K562 (cell line): ENCODE results near the gene MLYCD. TPM values are rescaled to one million over a fixed set of nuclear protein-coding genes. Genes with fewer than 3 reads are reported as not detected.

Source experiments
- ATAC-seq: fragments of 200-7000 bp; cut with Tn5 transposase; 3 replicates; pipeline ENCODE4 v1.9.1; 2020; ENCODE audit warnings: moderate library complexity
- BruUV-seq: library from RNA; stranded (reverse); fragments of 400-500 nt; replicated peaks from 2 replicates; lab custom pipeline; 2021; lab: Mats Ljungman, UMichigan
- CTCF ChIA-PET: fragments of 300-600 bp; formaldehyde crosslinking; extraction: SDS; loops from one replicate; lab custom pipeline; 2021; ENCODE audit warnings: low intra/inter-chr PET ratio; lab: Yijun Ruan, JAX
- POLR2A ChIA-PET: fragments of 300-600, 350-650 bp; sonication (Branson Sonifier 250); formaldehyde crosslinking; extraction: SDS; loops from one replicate; lab custom pipeline; 2021; ENCODE audit warnings: antibody characterized with exemption, inconsistent platforms; lab: Yijun Ruan, JAX
- DNase-seq, 4 experiments: peaks; one replicate each; pipeline versions ENCODE4 v3.0.0 to v3.0.0-alpha.2; 2011 to 2018; ENCODE audit warnings: low spot score in 3 of 4, mixed read lengths in 3 of 4; ENCODE audit errors: extremely low read depth in 1 of 4
- FAIRE-seq: peaks from 2 replicates; lab custom pipeline; 2011; peaks lifted over from hg19 to GRCh38; lab: Jason Lieb, UNC
- H2AFZ ChIP-seq: 2 replicates; pipeline ENCODE4 v1.6.0; 2011; ENCODE audit warnings: low read depth, low read length, control low read depth, inconsistent platforms
- H3K27ac ChIP-seq: fragments of 200-600 bp; 3 replicates; pipeline ENCODE4 v1.8.0; 2011; ENCODE audit warnings: low read depth, mild to moderate bottlenecking, control low read depth, inconsistent platforms, low read length, moderate library complexity, mixed read lengths; ENCODE audit errors: extremely low read depth
- H3K27me3 ChIP-seq, 2 experiments: fragments of 300-600 bp in 1 of 2; 2 replicates in 1 of 2; 3 replicates in 1 of 2; pipeline versions ENCODE4 v1.6.0 to v1.8.0; 2011; ENCODE audit warnings: inconsistent platforms in 2 of 2, low read length in 2 of 2, mild to moderate bottlenecking in 1 of 2, mixed read lengths in 1 of 2, moderate library complexity in 1 of 2; ENCODE audit not compliant: control insufficient read depth in 2 of 2, insufficient read depth in 2 of 2
- H3K36me3 ChIP-seq: fragments of 300-600 bp; 3 replicates; pipeline ENCODE4 v1.8.0; 2011; ENCODE audit warnings: mild to moderate bottlenecking, low read length, inconsistent platforms; ENCODE audit not compliant: control insufficient read depth, insufficient read depth
- H3K4me1 ChIP-seq, 2 experiments: fragments of 200-600 bp in 1 of 2; replicated peaks in 1 of 2; 2 replicates in 1 of 2; 3 replicates in 1 of 2; pipeline versions ENCODE4 v1.5.1 to v1.8.0; 2011; ENCODE audit warnings: inconsistent platforms in 2 of 2, low read length in 2 of 2, mild to moderate bottlenecking in 1 of 2, mixed read lengths in 1 of 2, moderate library complexity in 1 of 2; ENCODE audit not compliant: control insufficient read depth in 2 of 2, insufficient read depth in 2 of 2
- H3K4me2 ChIP-seq: 2 replicates; pipeline ENCODE4 v1.6.1; 2011; ENCODE audit warnings: low read length, control low read depth, inconsistent platforms, mixed read lengths; ENCODE audit not compliant: insufficient read depth
- H3K4me3 ChIP-seq: fragments of 200-600 bp; sonication (generic), shearing (Covaris generic); 2 replicates; pipeline ENCODE4 v1.5.1; 2016; ENCODE audit warnings: control low read depth, inconsistent platforms
- H3K79me2 ChIP-seq: fragments of 200-600 bp; 3 replicates; pipeline ENCODE4 v1.8.0; 2011; ENCODE audit warnings: low read length, inconsistent platforms; ENCODE audit not compliant: control insufficient read depth, insufficient read depth
- H3K9ac ChIP-seq, 2 experiments: 2 replicates each; pipeline versions ENCODE4 v1.6.0 to v1.6.1; 2011; ENCODE audit warnings: low read depth in 2 of 2, low read length in 2 of 2, control low read depth in 1 of 2, inconsistent platforms in 1 of 2, mild to moderate bottlenecking in 1 of 2, mixed read lengths in 1 of 2; ENCODE audit not compliant: insufficient read depth in 1 of 2
- H3K9me1 ChIP-seq: one replicate; pipeline ENCODE4 v1.6.0; 2011; ENCODE audit warnings: inconsistent platforms, mild to moderate bottlenecking, low read length, moderate library complexity; ENCODE audit not compliant: control insufficient read depth, insufficient read depth
- H3K9me3 ChIP-seq: replicated peaks from 2 replicates; pipeline ENCODE4 v1.5.1; 2011; ENCODE audit warnings: low read depth, low read length, inconsistent platforms; ENCODE audit not compliant: control insufficient read depth, insufficient read depth
- H4K20me1 ChIP-seq: replicated peaks from 2 replicates; pipeline ENCODE4 v1.6.1; 2011; ENCODE audit warnings: low read length, inconsistent platforms, mixed read lengths; ENCODE audit not compliant: control insufficient read depth, insufficient read depth
- ATF1 ChIP-seq, 2 experiments: fragments of 450-650 bp in 1 of 2; IDR thresholded peaks; 2 replicates each; pipeline ENCODE4 v1.6.1; 2016; ENCODE audit warnings: missing compliant biosample characterization in 1 of 2, missing genetic modification characterization in 1 of 2
- BRD4 ChIP-seq: fragments of 200-600 bp; sonication (generic); IDR thresholded peaks from 2 replicates; pipeline ENCODE4 v1.6.1; 2017; ENCODE audit warnings: inconsistent platforms
- CREM ChIP-seq: IDR thresholded peaks from 2 replicates; pipeline ENCODE4 v1.6.1; 2014; ENCODE audit warnings: antibody characterized with exemption, low read depth
- GMEB1 ChIP-seq: fragments of 250-450 bp; sonication (Bioruptor Pico); IDR thresholded peaks from 2 replicates; pipeline ENCODE4 v1.4.0; 2020; ENCODE audit warnings: mild to moderate bottlenecking
- PML ChIP-seq: IDR thresholded peaks from 2 replicates; pipeline ENCODE4 v1.6.1; 2012; ENCODE audit warnings: low read length, inconsistent platforms
- POLR2B ChIP-seq: fragments of 450-650 bp; IDR thresholded peaks from 2 replicates; pipeline ENCODE4 v1.6.1; 2018; ENCODE audit warnings: low read depth; ENCODE audit not compliant: partially characterized antibody
- SAP30 ChIP-seq: fragments of 200-600 bp; sonication (generic); IDR thresholded peaks from 2 replicates; pipeline ENCODE4 v1.6.1; 2012; ENCODE audit warnings: borderline replicate concordance, low read depth, mild to moderate bottlenecking, moderate library complexity, low read length, control low read depth, inconsistent platforms; ENCODE audit not compliant: insufficient read depth, poor library complexity, severe bottlenecking
- ZBTB2 ChIP-seq: fragments of 450-650 bp; IDR thresholded peaks from 2 replicates; pipeline ENCODE4 v1.6.1; 2016; ENCODE audit warnings: antibody characterized with exemption
- ZBTB5 ChIP-seq: fragments of 450-650 bp; IDR thresholded peaks from 2 replicates; pipeline ENCODE4 v1.6.1; 2017; ENCODE audit warnings: antibody characterized with exemption
- ZNF263 ChIP-seq: sonication (generic); formaldehyde crosslinking; IDR thresholded peaks from 2 replicates; pipeline ENCODE4 v1.8.0; 2022; ENCODE audit warnings: mild to moderate bottlenecking, missing genetic modification reagents, borderline replicate concordance
- ZNF384 ChIP-seq: IDR thresholded peaks from 2 replicates; pipeline ENCODE4 v1.6.1; 2012; ENCODE audit warnings: low read depth, low read length, improper control_type of control experiment
- ZNF717 ChIP-seq: fragments of 250-450 bp; sonication (Bioruptor Pico); IDR thresholded peaks from 2 replicates; pipeline ENCODE4 v1.5.0; 2021
- WGBS: fragments of 100-300 bp; shearing (Covaris generic); methylation state at CpG from one replicate; pipeline ENCODE4 v1.1.6; 2016; ENCODE audit warnings: low coverage, mixed read lengths; ENCODE audit not compliant: insufficient coverage; ENCODE audit errors: missing lambda C conversion rate; 5-methylcytosine and 5-hydroxymethylcytosine counted together
- in situ Hi-C: fragments of 300-500 bp; cut with MboI; formaldehyde crosslinking; loops from 4 replicates; pipeline ENCODE4 v1.15.0; 2018; ENCODE audit warnings: inconsistent platforms, mixed read lengths
- intact Hi-C: fragments of 100-400 bp; cut with micrococcal nuclease; formaldehyde crosslinking; loops from 2 replicates; pipeline ENCODE4 v1.14.2; 2022
- polyA plus RNA-seq, 8 experiments: library from polyadenylated mRNA; depleted of rRNA in 4 of 8; stranded (reverse) in 5 of 8; unstranded in 3 of 8; fragments of >200 nt; fragmentation: Nextera tagmentation in 2 of 8; fragmentation: Illumina TruSeq in 1 of 8; extraction: Ambion mirVana in 2 of 8; extraction: Trizol in 1 of 8; gene quantifications; 2 replicates each; pipeline versions ENCODE4 v1.2.1 to v1.2.3, GENCODE V29; 2011 to 2014; ENCODE audit warnings: inconsistent platforms in 1 of 8, missing spikeins in 1 of 8
- total RNA-seq, 7 experiments: library from RNA; depleted of rRNA in 6 of 7; stranded (reverse); fragments of >200 nt in 6 of 7; fragmentation: Illumina TruSeq in 2 of 7; extraction: Trizol in 2 of 7; gene quantifications; 2 replicates each; pipeline versions ENCODE4 v1.2.1 to v1.2.3, GENCODE V29; 2011 to 2021; ENCODE audit warnings: low replicate concordance in 1 of 7
- TF ChIP-seq, protein P1 (sequence below), 2 experiments: fragments of 450-650 bp in 1 of 2; sonication (generic) in 1 of 2; formaldehyde crosslinking; conservative IDR thresholded peaks; 2 replicates each; pipeline versions ENCODE4 v1.4.0 to v1.8.1; 2020 to 2022; ENCODE audit warnings: mild to moderate bottlenecking in 1 of 2, missing genetic modification reagents in 1 of 2
- TF ChIP-seq, protein P2 (sequence below): fragments of 250-450 bp; sonication (Bioruptor Pico); IDR thresholded peaks from 2 replicates; pipeline ENCODE4 v1.4.0; 2020; ENCODE audit warnings: mild to moderate bottlenecking, moderate library complexity, borderline replicate concordance

MLYCD gene
- total and polyA plus RNA-seq, 9 of the 15 experiments (the other 6 are each of a cell fraction or from before 2014, with no cell fraction given) = 0.15 to 2.0 (median 1.0) TPM

DNA sequence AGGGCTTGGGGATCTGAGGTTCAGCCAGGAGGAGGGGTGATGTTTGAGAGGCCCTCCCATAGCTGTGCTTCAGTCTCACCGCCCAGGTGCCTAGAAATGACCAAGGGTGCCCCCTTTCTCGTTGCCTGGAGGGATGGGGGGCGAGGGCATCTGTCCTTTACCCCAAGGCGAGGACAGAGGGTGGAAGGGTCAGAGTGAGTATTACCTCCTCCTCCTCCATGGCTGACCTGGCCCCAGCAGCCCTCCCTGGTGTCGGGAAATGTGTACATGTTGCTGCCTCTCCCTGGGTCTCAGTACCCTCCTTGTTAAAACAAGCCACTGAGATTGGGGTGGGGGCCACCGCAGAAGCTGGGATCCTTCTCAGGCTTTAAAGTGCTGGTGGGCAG, 71.5 kb downstream of the MLYCD start:
- BruUV-seq = no TSS peak
- ATAC-seq (no peak), DNase-seq (no peak), FAIRE-seq (no peak)
- no peak overlapping the region for H3K4me3 ChIP-seq
- peaks cover 0 to 34% of the 10 kb centered on the region in 2 experiments; a peak in 1 of 5 replicates for H3K4me1 ChIP-seq
- H3K27ac ChIP-seq = no peak overlapping the region
- H3K9me1 ChIP-seq = no peaks in the 10 kb centered on the region
- H4K20me1 ChIP-seq = peaks cover 19% of the 10 kb centered on the region; the same call in 1 of the 2 replicates
- WGBS = 9% methylated on average over 6 of the region's 6 CpGs
- H3K9ac ChIP-seq = no peak overlapping the region
- H3K36me3 ChIP-seq = no peaks in the 10 kb centered on the region
- H3K4me2 ChIP-seq = no peak overlapping the region
- intact Hi-C loops = no loop called here
- H3K79me2 ChIP-seq = no peaks in the 10 kb centered on the region
- H2AFZ ChIP-seq = no peak overlapping the region
- in situ Hi-C loops = loop anchor here (10.0 kb wide), 1 partner anchor 74 kb away; the partner anchor contains the start of gene SLC38A8
- no peaks in the 10 kb centered on the region for H3K9me3 ChIP-seq
- ChIA-PET POLR2A (interaction anchor here (1.3 kb wide), 2 partner anchors 17 to 36 kb away, joined by 3 read pairs; partner anchors contain the start of gene OSGIN1), CTCF (interaction anchor here (1.6 kb wide), 1 partner anchor 95 kb away, joined by 4 read pairs; no protein-coding TSS in a partner anchor)
- H3K27me3 ChIP-seq = peaks cover 25 to 58% of the 10 kb centered on the region in 2 experiments; a peak in 4 of 5 replicates
- no peak for TF ChIP-seq POLR2B
- TF ChIP-seq SAP30 = no peak
- no peak for TF ChIP-seq CREM
- TF ChIP-seq, protein P1, sequence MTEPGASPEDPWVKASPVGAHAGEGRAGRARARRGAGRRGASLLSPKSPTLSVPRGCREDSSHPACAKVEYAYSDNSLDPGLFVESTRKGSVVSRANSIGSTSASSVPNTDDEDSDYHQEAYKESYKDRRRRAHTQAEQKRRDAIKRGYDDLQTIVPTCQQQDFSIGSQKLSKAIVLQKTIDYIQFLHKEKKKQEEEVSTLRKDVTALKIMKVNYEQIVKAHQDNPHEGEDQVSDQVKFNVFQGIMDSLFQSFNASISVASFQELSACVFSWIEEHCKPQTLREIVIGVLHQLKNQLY (CRISPR knock-in tag; conservative IDR thresholded peaks at IDR 0.05) = no peak
- no peak for TF ChIP-seq ZNF384
- TF ChIP-seq ATF1 (CRISPR knock-in tag; IDR thresholded peaks at IDR 0.05) = no peak
- no peak for TF ChIP-seq ATF1 (tag; IDR thresholded peaks at IDR 0.05)
- TF ChIP-seq ZNF717 (CRISPR knock-in tag) = no peak
- TF ChIP-seq BRD4 = no peak
- TF ChIP-seq ZBTB2 = no peak
- TF ChIP-seq GMEB1 (CRISPR knock-in tag) = no peak
- no peak for TF ChIP-seq PML
- no peak for TF ChIP-seq ZNF263 (CRISPR knock-in tag)
- TF ChIP-seq, protein P2, sequence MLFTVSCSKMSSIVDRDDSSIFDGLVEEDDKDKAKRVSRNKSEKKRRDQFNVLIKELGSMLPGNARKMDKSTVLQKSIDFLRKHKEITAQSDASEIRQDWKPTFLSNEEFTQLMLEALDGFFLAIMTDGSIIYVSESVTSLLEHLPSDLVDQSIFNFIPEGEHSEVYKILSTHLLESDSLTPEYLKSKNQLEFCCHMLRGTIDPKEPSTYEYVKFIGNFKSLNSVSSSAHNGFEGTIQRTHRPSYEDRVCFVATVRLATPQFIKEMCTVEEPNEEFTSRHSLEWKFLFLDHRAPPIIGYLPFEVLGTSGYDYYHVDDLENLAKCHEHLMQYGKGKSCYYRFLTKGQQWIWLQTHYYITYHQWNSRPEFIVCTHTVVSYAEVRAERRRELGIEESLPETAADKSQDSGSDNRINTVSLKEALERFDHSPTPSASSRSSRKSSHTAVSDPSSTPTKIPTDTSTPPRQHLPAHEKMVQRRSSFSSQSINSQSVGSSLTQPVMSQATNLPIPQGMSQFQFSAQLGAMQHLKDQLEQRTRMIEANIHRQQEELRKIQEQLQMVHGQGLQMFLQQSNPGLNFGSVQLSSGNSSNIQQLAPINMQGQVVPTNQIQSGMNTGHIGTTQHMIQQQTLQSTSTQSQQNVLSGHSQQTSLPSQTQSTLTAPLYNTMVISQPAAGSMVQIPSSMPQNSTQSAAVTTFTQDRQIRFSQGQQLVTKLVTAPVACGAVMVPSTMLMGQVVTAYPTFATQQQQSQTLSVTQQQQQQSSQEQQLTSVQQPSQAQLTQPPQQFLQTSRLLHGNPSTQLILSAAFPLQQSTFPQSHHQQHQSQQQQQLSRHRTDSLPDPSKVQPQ = no peak
- no peak for TF ChIP-seq ZBTB5
